Endometrium (tissue), 2 donors: ENCODE measurements around the gene OR52D1.

ENCODE experiments used
- FAIRE-seq: peaks from 2 replicates; lab custom pipeline; 2012; peaks lifted over from hg19 to GRCh38; lab: Jason Lieb, UNC
- donor health status: control.
- donor health status: control.

Gene OR52D1

DNA sequence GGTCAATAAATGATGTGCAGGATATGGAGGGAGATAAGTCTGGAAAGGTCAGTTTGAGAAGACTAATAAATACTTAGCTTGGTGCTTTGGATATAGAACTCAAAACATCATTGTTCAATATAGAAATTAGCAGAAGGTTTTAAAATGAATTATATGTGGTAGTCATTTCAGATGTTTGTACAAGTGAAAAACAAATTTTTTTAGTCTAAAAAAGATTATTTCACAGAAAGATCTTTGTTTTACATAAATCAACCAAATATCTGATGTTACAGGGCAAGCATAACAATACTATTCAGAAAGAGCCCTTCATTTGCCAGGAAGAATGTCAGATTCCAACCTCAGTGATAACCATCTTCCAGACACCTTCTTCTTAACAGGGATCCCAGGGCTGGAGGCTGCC is at the start of gene OR52D1:
Gene OR52D1 (plus strand): TSS at position 301 of the 400 bp plus-strand sequence. CDS start 22 bp downstream, at position 323.
- FAIRE-seq: no peak

DNA sequence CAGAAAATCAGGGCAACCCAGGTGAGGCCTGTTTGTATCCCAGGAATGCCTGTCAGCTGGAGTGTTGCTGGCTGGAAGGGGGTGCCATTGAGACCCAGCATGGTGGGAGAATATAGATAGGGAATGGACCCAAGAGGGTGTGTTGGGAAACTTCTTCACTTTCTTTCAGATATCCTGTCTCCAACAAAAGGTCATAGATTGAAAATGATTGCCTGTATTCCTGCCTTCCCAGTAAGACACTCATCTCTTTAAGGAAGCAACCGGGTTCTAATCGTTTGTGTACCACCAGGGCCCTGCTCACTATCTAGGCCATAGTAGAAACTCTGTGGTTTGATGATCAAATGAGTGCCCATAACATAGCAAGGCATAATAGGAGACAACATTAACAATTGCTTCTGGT is 47.1 kb upstream of the OR52D1 start, which contains the start of gene OR51I1:
Gene OR51I1 (minus strand): TSS at position 101 of the 400 bp plus-strand sequence. CDS start 0 bp downstream, at position 101.
- FAIRE-seq: no peak

DNA sequence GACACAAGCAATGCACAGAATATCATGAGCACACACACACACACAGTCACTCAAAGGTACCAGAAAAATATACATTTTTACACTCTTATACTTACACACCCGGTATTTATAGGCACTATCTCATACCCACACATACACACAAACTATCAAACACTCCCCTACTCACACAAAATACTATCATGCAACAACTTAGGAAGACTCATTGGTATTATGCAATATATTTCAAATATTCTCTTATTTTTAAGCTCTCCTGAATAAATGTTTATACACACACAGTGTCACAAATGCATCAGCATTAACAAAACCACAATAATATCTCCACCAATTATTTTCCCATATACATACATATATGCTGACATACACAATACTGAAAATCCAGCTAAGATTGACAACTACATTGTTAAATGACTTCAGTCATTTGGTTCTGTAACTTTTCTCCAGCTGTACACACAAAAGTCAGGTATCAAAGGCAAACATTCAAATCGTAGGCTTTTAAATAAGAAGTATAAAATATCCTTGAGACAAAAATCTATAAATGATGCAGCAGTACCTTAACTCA is 44.6 kb upstream of the OR52D1 start:
- no peak for FAIRE-seq

DNA sequence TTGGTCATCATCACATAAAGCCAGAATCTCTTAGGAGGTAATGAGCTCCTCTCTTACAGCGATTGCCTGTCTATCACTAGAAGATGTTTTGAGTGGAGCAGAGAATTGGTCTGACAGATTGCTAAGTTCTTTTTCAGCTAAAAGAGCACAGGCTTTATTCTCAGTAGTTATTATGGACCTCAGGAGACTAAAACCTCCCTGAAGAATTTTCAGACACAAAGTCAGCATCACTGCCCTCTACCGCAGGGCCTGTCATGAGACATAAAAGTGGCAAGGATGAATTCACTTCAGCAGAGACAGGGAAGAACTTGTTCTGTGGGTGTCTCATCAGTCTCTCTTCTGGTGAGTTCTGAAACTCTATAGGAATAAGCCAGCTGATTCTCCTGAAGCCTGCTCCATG is 39.5 kb upstream of the OR52D1 start, which contains the start of gene OR51I2:
Gene OR51I2 (plus strand): TSS at position 301 of the 400 bp plus-strand sequence. CDS start 4,166 bp downstream, outside the sequence.
- FAIRE-seq: no peak

DNA sequence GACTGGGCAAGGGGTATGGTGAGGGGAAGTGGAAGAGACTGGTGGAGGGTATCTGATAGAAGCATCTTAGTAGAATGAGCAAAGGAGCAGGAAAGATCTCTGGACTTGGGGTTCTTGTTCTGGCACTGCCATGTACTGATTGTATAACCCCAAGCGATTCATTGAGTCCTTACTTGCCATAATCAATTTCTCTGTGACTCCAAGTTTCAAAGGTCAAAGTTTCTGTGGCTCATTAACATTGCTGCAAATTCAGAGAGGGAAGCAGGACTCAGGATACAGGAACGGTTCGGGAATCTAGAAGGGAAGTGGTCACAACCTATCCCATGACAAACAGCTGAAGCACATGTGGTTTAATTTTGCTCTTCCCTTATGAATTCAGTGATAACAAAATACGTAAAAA is 39.1 kb upstream of the OR52D1 start:
- no peak for FAIRE-seq

DNA sequence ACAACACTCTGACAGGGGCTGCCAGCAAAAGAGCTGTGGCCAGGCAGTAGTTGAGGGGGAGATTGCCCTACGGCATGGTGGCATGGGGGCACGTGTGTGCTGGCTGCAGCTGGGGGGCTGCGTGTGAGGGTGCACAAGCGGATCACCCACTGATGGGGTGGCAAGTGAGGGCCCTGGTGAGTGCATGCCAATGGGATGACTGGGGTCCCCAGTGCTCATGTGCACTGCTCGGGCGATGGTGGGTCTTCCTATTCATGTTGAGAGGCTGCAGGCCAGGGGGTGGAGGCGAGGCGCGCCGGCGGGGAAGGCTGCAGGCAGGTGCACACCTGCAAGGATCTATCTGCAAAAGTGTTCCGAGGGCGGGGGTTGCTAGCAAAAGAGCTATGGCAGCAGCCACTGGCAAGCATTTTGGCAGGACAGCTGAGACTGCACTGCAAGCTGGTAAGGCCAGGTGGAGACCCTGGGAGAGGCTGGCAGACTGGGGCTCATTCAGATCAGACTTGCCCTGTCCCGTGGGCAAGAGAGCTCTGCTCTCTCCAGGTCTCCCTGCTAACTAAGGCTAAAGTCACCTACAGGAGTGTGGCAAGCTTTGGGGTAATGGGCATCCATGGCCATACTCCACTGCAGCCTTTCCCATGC is 27.4 kb upstream of the OR52D1 start:
- FAIRE-seq: no peak

DNA sequence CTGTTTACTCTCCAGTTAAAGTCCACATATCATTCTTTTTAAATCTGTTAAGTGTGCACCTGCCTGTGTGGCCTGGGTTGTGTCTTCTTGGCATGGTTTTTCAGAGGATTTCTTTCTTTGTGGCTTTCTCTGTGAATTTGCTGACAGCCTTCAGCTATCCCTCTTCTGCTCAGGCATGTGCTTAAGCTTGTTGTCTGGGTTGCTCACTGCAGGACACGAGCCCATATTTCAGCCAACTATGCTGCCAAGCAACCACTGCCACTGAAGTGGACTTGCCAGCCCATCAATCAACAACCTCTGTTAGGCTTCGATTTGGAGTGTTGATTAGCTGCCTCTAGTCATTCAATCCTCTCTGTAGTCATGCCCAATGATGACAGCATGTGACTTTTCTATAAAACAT is 21.0 kb upstream of the OR52D1 start:
- FAIRE-seq: no peak

DNA sequence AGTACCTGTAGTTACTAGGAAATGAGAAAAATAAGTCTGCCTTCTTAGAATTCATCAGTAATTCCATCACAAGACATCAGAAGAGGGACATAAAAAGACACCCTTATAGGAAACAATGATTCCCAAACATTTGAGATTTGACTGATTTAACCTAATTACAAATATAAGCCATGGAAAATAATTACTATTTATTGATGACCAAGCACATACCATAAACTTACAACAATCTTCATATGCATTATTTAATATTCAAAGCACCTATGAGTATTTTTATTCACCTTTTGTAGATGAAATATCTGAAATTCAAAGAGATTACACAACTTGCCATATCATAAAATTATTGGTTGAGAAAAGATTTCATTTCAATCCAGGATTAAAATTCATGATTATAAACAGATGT is 14.6 kb upstream of the OR52D1 start:
- no peak for FAIRE-seq

DNA sequence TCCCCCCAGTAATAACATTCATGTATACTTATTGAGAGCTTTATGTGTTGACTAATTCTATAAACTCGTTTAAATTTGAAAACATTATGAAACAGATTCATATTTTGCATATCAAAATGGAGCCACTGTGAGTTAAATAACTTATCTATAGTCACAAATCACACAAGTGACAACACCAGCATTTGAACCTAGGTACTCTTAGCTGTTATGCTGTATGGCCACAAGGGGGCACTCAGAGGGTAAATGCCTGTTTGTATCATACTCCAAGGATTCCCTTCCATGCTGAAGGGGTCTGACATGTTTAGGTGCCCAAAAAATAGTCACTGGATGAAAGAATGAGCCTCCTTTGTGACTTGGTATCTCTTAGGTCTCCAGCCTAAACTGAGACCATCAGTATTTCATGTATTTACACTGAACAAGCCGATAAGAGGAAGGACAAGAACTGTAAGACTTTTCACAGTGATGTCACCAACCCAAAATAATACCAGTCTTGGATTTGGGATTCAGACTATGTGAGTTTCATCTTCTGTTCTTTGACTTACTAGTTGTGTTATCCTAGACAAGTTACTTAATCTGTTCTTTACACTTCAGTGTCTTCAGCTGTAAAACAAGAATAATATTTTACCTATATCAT is 12.2 kb upstream of the OR52D1 start:
- no peak for FAIRE-seq

DNA sequence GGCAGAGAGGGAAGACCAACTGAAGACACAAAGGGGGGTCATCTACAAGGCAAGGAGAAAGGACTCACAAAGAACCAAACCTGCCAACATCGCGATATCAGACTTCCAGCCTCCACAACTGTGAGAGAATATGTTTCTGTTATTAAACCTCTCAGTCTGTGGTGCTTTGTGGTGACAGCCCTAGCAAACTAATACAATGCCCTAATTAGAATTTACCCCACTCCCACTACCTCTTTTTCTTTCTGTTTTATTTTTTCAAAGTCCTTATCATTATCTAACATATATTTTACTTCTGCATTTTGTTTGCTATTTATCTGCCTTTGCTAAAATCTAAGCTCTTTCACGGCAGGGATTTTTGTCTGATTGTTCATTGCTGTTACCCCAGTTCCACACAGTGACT is 2.5 kb upstream of the OR52D1 start:
- no peak for FAIRE-seq

DNA sequence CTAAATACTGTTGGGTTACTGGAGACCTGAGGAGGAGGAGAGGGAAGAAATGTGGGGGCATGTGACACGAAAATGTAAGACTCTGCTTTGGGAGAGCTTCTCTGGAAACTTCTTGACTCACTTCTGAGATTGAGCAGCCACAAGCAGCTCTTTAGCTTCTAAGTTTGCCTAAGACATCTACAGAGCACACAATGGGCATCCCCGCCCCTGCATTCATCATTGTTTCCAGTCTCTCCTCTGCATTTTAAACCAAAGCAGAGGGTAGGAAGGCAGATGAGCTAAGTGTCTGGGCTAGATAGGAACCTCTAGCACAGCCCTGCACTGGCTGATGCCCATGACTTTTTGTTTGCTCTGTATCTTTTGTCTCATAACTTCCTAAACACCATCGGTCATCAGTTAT is 2.1 kb upstream of the OR52D1 start:
- FAIRE-seq: no peak

DNA sequence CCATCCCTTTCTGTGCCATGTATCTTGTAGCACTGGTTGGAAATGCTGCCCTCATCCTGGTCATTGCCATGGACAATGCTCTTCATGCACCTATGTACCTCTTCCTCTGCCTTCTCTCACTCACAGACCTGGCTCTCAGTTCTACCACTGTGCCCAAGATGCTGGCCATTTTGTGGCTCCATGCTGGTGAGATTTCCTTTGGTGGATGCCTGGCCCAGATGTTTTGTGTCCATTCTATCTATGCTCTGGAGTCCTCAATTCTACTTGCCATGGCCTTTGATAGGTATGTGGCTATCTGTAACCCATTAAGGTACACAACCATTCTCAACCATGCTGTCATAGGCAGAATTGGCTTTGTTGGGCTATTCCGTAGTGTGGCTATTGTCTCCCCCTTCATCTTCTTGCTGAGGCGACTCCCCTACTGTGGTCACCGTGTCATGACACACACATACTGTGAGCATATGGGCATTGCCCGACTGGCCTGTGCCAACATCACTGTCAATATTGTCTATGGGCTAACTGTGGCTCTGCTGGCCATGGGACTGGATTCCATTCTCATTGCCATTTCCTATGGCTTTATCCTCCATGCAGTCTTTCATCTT is 414 bp downstream of the OR52D1 start:
- FAIRE-seq: no peak

DNA sequence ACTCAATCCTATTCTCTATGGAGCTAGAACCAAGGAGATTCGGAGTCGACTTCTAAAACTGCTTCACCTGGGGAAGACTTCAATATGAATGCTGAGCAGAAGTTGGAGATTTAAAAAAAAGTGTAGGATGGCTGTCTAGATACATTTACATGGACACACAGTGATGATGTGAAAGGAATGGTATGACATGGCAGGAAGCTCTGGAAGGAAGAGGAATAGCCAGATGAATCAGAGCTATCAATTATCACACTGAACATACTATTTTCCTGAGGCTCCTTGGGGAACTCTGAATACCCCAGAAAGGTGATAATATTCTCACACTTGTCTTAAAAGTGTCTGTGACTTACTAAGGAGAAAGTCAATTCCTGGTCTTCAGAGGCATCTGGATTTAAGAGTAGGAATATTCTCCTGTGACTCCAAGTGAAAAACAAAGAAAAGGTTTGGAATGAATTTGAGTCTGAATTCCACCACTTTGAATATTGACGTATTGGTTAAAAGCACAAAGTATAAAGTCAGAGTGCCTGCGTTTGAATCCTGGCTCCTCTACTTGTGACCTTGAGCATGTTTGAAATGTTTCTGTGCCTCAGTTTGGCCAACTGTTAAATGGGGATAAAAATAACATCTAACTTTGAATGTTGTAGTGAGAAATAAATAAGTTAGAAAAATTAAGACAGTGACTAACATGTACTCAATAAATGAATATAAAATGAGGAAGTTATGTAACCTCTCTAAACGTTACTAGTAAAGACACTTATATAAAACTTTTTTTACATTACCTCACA is 1.3 kb downstream of the OR52D1 start:
- FAIRE-seq: no peak

DNA sequence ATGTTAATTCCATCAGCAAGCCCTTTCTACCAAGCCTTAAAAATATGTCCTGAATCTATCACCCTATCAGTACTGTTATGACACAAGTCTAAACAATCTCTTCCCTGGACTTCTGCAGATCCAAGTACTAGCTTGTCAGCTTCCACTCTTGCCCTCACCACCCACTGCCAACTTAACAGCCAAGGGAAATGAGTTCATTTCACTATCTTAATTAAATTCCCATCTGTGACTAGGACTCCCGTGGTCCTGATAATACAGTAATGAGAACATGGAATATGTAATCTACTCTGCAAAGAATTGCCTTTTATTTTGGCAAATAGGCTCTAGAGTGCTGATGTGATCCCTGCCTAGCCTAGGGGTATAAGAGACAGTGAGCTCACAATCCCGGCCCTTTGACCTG is 11.2 kb downstream of the OR52D1 start:
- FAIRE-seq: no peak

DNA sequence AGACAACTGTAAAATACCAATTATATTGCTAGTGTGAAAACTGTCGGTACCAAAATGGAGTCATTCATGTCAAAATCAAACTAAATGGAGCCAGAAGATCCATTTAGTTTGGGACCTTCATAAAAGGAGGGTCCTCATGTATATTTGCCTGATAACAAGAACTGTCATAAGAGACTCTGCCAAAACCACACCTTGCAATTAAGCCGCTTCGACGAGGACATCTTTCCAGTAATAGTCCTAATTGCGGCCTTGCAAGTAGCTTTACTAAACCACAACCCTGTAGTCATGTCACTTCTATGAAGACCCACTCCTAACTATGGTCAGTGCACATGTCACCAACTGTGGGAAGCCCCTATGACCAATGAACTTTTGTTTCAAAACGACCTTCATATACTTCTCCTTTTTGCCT is 11.9 kb downstream of the OR52D1 start:
- FAIRE-seq: no peak

DNA sequence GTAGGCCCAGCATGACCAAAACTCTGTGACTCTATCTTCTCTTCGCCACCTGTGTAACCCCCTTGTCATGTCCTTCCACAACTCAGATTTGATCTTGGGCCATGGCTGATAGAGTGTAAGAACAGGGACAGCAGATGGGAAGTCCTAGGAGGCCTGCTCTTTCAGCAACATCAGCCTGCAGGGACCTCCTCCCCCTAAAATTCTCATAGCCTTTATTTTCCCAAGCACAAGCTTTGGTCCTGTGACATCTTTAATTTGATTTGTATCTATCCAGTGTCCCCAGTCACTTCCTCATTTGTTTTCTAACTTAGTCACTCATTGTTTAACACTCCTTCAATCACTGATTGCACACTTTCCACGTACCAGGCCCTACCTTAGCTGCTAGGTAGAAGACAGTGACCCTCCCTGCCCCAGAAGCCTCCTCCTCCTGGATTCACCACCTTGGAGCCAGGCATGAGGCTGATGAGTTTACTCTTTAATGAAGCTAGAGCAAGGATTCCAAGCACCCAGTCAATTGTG is 16.0 kb downstream of the OR52D1 start:
- no peak for FAIRE-seq

DNA sequence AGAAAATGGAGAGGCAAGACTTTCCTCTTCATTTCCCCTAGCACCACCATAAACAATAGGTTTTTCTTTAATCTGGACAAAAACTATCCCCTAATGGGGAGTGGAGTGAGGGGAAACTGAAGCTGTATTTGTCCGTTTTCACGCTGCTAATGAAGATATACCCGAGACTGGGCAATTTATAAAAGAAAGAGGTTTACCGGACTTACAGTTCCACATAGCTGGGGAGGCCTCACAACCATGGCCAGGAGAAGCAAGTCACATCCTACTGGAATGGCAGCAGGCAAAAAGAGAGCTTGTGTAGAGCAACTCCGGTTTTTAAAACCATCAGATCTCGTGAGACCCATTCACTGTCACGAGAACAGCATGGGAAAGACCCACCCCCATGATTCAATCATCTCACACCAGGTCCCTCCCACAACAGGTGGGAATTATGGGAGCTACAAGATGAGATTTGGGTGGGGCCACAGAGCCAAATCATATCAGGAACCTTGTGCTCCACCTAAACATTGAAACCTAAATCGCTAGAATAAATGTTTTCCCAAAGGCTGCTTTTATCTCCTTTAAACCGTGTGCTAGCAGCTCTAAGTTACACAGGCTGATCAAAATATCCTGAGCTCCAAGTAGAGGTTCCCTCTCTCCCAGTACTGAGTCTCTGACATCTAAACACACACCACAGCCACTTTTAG is 17.0 kb downstream of the OR52D1 start:
- no peak for FAIRE-seq

DNA sequence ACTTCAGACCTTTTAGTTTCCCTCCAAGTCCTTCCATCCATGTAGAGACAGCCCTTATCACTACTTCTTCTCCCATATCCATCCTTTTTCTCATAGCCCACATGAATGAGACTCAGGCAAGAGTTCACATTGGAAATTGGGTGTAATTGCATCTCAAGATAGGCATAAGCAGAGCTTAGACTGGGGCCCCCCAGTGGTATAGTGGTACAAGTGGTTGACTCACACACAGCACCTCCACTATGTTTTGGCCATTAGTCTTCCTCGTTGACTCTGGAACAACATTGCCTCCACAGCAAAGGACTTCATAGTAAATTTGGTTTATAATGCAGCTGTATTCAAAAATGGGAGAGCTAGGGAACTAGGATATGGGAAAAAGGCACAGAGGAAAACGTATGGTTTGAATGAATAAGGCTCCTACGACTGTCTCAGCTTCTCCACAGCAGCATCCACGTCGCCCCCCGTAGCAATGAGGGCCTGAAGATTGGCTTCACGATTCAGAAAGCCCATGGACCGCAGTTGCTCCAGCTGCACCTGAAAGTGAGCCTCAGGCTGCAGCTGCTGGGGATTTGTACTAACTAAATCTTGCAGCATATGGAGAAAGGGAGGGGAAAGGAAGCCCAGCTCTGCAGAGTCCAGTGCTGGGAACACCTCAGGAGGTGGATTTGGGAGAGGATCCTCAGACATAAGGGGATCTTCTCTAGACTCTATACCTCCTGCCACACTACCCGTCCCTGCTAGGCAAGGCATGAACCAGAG is 18.9 kb downstream of the OR52D1 start:
- no peak for FAIRE-seq

DNA sequence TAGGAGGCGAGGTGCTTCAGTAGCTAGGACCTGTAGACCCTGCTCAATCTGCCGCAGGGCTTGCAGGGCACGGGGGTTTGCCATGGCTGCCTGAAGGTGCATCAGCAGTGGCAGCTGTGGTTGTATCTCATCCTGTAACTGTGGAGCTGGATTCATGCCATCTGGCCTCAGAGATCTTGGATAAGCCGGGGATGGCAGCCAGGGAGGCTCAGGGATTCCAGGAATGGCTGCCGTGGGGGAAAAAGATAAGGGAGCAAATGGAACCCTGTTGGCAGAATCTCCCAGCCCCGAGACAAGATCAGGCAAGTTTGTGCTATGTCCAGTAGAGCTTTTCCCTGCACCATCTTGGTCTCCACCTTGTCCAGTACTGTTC is 19.4 kb downstream of the OR52D1 start:
- FAIRE-seq: no peak

DNA sequence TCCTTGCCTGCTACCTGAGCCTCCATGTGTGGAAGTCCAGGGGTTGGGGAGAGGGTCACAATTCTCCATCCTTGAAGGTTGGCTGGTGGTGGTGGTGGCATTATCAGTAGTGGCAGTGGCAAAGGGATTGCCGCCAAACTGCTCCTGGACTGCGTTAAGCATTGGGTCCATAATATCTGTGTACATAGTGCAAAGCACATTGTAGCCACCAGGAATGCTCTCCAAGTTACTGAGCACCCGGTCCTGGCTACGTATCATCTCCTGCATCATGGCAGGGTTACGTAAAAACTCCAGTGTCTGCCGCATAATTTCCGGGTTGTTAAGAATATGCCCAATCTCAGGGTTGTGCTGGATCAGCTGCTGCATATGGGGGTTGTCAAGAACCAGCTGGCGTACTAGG is 20.1 kb downstream of the OR52D1 start:
- no peak for FAIRE-seq

DNA sequence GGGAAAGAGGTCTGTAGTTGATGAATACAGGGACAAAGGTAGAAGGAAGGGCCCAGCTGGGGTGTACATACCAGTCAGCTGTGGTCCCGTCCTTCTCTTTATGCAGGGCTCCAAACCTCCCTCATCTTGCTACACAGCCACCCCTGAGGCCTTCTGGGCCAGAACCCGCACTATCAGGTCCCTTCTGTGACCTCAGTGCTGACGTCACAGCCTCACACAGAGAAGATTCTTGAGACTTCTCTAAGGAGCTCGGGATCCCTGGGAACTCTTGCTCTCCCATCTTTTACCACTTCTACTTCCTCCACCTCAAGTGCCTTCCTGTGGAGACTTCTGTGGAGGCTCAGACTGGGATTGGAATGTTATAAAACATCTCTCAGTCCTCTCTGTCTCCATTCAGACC is 21.3 kb downstream of the OR52D1 start, which contains the start of gene UBQLN3:
Gene UBQLN3 (minus strand): TSS at position 155 of the 400 bp plus-strand sequence. CDS start 399 bp downstream, outside the sequence.
- no peak for FAIRE-seq
